HG03342 (cell line): ENCODE data around the gene EFNA5.
"Not testable (repeated sequence)": the region's sequence is repeated elsewhere in the genome, so short reads cannot be mapped to it uniquely, and the experiment has no call there.

ENCODE experiments used
- ATAC-seq: cut with Tn5 transposase; IDR thresholded peaks from one replicate; pipeline ENCODE4 v1.9.1; 2021; ENCODE audit warnings: mild to moderate bottlenecking, moderate library complexity; ENCODE audit not compliant: unreplicated experiment

Gene EFNA5

DNA sequence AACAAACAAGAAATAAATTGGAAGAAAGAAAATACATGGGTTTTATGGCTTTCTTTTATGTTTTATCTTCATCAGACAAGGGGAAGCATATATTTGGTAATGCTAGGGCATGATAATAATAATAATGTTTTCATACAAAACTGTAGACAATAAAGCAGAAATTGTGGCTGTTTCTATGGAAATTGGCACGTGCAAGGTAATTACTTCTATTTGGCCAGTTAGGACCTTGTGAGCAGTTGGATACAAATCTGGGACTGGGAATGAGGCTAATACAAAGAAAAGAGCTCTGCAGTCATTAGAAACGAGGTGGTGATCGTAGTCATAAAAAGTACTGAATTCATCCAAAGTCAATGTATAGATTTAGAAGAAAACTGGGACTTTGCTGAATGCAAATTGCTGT lies 233.6 kb downstream of the EFNA5 start:
- no peak for ATAC-seq

DNA sequence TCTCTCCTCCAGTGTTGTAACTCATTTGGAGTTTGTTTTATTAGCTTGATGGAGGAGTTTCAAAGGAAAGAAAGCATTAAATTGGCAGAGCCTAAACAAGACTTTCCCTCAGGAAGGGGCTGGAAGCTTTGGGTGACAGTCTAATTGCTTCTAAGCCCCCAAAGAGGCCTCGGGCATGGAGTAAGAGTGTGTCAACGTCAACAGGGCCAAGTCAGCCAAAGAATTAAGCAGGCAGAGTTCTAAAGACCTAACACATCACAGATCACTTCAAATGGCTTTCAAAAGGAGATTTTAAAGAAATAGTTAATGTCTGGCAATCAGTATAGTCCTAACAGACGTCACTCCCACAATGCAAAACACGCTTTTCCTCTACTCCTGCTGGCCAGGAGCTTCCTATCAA lies 234.5 kb downstream of the EFNA5 start:
- ATAC-seq: no peak

DNA sequence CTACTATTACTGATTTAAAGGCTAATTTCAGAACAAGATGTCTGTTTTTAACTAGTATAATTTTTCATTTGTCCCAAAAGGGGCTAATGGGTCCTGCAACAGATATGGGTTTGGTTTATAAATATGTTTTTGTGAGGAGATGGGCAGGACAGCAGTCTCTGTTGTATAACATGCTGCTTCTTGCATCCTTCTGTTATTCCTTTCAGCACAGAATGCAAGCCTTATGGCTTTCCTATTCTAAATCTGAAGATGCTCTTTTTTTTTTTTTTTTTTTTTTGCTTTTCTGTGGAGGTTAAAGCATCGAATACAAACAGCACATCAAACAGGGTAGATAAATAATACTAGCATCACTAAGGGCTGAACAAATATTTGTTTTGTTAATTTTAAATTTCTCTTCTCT lies 235.7 kb downstream of the EFNA5 start:
- no peak for ATAC-seq

DNA sequence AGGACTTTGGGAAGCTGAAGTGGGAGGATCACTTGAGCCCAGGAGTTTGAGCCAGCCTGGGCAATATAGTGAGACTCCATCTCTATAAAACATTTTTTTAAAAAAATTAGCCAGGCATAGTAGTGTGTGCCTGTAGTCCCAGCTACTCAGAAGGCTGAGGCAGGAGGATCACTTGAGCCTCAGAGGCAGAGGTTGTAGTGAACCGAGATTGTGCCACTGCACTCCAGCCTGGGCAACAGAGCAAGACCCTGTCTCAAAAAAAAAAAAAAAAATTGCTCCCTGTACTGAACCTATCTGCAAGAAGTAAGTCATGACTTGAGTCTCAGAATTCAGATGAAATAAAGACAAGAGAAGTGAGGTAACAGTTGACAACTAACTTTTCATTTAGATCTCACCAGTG lies 237.1 kb downstream of the EFNA5 start:
- ATAC-seq: not testable (repeated sequence)

DNA sequence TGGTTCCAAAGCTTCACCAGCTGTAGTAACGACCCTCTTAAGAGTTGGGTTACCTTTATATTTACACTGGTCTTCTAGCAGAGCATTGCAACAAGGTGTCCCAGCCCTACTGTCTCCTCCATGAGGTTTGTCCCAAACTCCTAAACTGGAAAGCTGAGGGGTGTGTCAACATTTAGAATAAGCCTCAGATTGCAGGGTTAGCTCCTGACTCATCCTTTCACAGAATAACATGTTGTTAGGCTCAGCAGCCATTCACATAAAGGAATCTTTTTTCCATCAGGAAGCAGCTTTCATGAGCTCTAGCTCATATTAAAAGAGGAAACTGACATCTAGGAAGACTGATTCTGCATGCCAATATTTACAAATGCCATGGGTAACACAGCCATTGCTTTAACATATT lies 238.7 kb downstream of the EFNA5 start:
- no peak for ATAC-seq

DNA sequence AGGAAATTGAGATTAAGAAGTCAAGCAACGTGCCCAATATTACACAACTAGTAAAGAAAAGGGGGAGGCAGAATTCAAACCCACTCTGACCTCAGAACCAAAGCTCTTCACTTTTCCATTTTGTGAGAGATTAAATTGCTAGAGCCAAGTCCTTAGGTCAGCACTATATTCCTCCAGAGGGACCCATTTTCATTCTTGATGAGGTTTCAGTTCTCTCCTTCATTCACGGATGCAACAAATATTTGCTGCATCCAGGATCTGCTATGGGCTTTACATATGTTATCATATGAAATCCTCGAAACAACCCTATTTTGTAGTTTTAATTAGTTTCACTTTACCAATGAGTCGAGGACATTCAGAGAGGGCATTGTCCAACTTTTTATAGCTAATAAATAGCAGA lies 239.2 kb downstream of the EFNA5 start:
- ATAC-seq: no peak

DNA sequence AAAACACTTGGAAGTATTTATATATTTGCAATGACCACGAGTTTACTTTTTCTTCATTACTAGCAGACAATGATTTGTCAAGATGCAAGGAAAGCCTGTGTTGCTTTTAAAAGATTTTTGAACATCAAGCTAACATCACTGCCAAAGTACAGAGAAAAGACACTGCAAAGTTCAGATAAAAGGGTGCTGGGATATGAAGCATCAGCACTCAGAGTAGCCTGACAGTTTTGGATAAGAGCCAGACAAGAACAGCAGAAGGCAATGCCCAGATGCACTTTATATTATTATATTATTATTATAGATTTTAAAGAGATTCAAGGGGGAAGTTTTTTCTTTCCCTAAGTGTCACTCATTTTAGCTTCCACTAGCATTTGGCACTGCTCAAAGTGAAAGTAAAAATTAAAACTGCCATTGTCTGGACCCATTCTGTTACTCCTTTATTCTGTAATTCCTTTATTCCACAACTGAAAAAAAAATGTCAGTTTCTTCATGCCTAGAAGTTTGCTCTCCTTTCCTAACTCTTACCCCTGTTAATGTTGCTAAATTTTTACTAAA lies 240.6 kb downstream of the EFNA5 start:
- no peak for ATAC-seq

DNA sequence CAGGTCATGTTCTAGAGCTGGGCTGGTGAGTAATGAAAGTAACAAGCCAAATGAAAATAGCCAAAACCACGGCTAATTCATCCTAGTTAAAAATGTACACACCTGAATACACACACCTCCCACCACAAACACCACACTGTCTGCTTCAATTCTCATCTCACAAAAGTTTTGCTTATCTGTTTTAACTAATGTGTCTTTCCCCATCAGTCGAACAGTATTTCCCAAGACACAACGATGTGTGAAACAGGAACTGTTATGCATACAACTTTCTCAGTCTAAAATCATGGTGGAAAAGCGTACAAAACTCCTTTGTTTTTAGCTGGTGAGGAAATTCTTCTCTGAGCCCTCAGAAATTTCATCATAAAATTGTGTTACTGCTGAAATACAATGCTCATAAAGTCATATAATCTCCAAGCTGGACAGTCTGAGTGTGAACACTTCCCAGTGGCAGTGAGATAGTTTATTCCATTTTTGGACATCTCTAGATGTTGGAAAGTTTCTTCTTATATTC lies 242.4 kb downstream of the EFNA5 start:
- ATAC-seq: no peak

DNA sequence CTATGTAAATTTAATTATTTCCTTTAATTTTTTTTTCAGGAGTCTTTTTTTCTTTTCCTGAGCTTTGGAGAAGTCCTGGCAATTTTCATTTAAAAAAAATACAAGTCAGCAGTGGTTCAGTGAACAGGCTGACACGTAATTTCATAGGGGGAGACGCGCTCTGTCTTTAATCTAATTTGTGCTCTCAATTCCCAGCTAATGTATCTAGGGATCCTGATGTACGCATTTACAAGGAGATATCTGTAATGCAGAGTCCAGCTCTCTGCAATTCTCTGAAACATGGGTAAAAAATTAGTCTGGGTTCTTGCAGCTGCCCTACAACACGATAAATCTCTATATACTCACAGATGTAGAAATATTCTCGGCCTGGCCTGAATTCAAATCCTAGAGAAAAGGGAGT lies 243.9 kb downstream of the EFNA5 start:
- ATAC-seq: no peak

DNA sequence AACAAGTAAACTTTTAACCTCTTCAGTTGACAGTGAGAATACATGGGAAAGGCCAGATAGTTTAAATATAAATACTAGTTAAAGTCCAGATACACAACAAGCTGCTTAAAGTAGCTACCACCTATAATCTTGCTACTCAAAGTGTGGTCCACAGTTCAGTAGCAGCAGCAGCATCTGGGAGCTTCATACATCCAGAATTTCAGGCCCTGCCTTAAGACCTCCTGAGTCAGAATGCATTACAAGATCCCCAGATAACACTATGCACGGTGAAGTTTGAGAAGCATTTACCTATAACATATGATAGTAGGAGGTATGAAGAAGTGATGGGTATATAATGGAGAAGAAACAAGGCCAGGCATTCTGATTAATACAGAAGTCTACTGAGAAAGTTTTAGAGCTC lies 244.5 kb downstream of the EFNA5 start:
- ATAC-seq: no peak

DNA sequence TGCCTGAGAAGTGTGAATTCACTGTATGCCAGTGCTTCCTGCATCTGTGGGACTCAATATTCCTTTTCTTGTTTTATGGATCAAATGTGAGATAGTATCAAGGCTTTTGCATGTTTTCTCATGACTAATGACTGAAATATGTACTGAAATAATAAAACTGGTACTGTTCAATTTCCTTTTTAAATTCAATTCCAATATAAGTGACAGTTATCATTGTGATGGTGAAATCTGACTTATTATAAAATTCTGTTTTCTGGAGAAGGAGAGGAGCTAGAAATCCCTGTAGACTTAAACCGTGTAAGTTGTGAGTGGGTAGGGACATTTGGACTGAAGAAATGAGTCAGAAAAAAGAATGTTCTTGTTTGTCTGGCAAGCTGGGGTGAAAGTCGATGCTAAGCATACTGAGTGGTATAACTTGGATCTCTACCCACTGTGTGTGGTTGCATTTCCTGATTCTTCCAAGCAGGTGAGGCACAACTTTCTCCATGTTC lies 245.2 kb downstream of the EFNA5 start:
- no peak for ATAC-seq

DNA sequence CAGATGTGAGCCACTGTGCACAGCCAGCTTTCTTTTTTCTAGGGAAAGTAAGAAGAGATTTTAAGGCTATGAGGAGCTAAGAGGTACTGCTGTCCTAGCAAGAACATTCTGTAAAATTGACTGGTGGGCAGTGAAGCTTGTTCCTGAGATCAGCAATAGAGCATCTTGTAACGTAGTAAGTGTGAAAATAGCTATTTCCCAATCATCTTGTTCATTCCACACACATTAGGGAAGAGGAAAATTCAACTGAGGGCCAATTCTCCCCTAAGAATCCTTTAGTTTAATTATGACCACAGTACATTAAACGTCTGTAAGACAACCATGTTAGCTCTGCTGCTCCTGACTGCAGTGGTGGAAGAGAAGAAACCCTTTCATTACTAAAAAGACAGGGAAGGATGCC lies 246.2 kb downstream of the EFNA5 start:
- ATAC-seq: no peak

DNA sequence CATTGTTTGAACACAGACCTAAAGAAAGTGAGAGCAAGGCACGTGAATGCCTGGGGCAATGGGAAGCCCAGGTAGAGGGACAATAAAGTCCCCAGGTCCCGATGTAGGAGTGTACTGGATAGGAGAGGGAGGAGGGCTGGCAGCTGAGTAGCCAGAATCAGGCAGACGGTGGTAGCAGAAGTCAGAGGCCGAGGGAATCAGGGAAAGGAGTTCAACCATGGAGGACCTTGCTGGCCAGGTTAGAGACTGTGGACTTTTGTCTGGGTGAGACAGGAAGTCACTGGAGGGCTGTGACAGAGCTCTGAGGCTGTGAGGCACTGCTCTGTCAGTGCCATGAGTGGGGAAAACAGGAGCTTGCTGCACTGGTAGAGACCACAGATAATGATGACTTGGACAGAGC lies 248.2 kb downstream of the EFNA5 start:
- no peak for ATAC-seq

DNA sequence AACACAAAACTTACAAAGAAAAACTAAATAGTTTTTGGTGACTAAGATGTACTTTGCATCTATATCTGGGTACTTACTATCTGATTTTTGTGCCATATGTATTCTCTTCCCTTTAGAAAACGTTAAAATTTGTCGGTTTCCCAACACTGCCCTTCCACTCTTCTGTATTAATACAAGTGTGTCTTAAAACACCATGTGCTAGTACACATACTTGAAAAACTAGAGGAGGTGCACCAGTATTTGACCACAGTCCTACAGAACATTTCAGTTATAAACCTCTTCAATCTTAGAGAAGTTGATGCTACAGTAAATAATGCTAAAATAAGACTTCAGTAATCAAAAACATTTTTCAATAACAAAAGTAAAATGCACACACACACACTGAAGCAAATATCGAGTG lies 251.2 kb downstream of the EFNA5 start:
- ATAC-seq: no peak

DNA sequence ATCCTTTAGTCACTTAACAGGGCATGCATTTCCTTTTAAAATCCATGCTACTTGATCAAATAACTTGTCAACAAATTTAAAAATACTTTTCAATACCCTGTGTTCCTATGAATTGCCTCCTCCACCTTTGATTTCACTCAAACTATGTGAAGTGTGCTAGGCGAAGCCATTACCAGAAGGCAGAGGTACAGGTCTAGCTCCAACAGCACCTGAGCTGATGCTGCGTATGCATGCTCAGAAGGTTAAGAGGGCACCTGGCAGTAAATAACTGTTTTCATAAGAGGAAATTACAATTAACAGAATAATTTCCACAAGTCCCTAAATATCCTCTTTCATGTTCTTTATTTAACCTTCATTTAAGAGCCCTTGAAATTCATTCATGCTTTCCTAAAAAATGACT lies 251.8 kb downstream of the EFNA5 start:
- ATAC-seq: no peak

DNA sequence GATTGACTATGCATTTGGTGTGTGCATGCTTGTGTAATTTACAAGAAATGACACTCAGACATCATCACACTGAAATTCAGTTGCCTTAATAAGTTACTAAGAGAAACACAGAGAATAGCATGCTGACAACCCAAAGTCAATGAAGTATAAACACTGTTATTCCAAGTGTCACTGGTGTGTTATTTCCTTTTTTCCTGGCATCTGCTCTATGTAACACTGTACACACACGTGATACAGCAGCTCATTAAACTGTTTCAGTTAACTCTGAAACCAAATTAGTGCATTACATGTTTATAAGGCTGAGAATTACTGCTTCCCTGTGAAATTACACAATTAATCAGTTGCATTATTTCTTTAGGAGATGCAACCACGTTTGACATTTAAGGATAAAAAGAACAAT lies 252.7 kb downstream of the EFNA5 start:
- ATAC-seq: no peak

DNA sequence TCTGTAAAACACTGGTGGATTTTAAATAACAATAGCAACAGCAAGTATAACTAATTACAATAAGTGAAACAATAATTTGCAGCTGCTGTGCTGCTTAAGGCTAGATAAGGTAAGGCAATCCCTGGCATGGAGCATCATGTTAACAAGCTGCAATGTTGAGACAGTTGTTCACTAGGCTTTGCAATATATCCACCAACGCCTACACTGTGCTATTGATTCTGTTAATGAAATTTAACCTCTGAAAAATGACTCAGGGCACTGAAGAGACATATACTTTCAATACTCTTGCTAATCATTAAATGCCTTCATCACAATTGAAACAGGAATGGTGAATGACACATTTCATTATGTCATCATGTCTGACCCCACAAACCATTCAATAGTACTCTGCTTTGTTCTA lies 255.0 kb downstream of the EFNA5 start:
- ATAC-seq: no peak

DNA sequence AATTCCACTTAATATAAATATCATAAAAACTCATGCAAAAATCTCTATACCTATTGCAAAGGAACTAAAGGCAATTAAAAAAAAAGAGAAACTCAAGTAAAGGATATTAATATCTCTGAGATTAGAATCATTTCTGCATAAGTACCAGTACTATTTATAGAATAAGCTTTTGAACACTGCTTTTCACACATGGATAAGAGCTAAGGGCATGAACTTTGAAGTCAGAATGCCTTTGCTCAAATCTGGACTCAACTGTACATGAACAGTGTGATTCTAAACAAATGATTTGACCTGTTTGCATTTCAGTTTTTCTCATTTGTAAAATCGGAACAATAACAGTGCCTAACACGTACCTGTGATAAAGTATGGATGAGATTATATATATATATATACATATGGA lies 255.9 kb downstream of the EFNA5 start:
- no peak for ATAC-seq

DNA sequence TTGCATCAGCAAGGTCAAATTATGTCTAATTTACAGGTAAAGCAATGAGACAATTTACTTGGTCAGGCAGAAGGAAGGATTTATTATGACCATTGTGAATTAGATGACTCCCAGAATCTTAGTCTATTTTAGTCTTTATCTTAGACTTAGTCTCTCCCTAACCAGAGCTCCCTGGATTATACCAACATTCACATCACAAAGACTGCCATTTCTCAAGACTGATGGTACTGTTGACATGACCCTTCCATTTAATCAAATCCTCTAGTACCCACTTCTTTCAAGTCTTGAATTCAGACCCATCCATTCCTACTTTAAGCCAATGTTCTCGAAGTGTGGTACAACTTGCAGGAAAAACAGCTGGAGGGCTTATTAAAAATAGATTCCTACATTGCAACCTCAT lies 257.0 kb downstream of the EFNA5 start:
- no peak for ATAC-seq

DNA sequence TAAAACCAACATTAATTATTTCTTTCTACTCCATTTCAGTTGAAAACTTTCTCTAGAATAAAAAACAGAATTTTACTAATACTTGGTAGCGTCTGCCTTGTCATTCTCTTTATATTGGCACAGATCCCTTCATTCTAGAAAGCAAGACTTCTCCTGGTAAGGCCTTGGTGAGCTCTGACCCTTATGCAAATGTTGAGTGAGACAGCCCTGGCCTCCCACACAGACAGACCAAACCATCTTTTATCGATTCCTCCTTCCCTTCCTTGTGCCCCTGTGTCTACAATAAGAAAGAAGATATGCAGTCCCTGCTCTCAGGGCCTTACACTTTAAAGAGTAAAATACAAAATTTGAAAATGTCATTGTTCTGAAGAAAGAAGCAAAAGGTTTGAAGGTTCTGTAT lies 262.2 kb downstream of the EFNA5 start:
- no peak for ATAC-seq

DNA sequence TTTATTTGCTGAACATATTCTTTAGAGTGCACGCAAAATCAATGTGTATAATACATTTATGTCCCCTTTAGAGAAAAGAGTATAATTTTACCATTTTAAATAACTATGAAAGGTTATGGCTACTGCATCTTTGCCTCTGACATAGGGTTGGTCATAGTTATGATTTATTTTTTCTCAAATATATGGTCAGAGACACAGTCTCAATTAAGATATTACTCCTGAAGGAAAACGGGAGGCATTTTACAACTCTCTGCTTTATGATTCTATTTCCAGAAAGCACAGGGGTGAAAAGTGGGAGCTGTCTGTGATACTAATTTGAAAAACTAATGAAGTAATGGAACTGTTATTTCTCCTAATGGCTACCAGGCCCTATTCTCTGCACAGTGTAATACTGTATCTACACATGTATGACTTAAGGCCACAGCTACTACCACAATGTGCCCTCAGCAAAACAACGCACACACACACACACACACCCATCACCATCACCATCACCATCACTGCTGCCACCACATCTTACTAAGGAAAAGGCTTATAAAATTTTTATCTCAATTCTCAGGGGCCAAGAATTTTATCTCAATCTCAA lies 262.9 kb downstream of the EFNA5 start:
- no peak for ATAC-seq

DNA sequence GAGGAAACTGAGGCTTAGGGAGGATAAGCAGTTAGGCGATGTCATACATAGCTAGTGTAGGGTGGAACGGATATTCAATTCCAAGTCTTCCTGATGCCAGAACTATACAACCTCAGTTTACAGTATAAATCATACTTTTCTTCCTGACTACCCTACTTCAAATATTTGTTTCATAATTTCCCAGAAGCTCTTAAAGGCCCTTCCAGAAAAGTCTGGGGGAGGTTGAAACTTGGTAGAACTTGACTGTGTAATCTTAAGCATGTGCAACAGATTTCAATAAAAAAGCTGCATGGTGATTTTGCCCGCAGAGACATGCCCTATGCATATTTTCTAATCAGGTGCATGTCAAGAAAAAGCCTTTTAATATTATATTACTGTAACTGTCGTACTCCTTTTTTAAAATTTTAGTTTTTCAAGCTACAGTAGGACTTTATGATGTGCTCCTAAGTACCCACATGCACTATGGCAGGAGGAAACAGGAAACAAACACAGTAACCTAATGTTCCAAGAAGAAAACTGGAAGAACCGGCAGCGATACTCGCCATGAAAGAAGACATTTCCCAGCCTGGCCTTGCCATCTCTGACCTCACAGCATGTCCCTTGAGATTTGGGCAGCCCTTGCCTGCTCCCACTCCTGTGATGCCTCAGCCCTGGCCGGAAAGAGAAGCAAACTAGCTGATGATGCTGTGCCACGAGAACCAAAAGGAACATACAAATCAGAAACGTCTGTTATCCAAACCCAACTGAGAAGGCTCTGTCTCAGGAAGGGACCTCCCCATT lies 266.0 kb downstream of the EFNA5 start:
- ATAC-seq: no peak
